Activated B cell treated with CpG ODN at 0.5 μM for 24 hours (primary cell): ENCODE data around the gene TNF. TPM values are rescaled to one million over a fixed set of nuclear protein-coding genes. Genes with fewer than 3 reads are reported as not detected.

Experiments
- ATAC-seq: fragments of 200-7000 bp; cut with Tn5 transposase; one replicate; pipeline ENCODE4 v1.10.0; 2021; ENCODE audit warnings: low read depth, mild to moderate bottlenecking, moderate library complexity
- CTCF ChIA-PET: fragments of 350-600 bp; sonication (Branson Sonifier 250); formaldehyde crosslinking; loops from one replicate; lab custom pipeline; 2021; ENCODE audit warnings: antibody characterized with exemption; lab: Charles Lee
- POLR2A ChIA-PET: fragments of 350-600 bp; sonication (Branson Sonifier 250); formaldehyde crosslinking; loops from one replicate; lab custom pipeline; 2021; ENCODE audit warnings: antibody characterized with exemption; lab: Charles Lee
- DNase-seq: peaks from one replicate; pipeline ENCODE4 v3.0.0; 2022
- H3K27ac Mint-ChIP-seq: one replicate; pipeline ENCODE4 v1.8.0; 2020; ENCODE audit warnings: mixed read lengths
- H3K27me3 Mint-ChIP-seq: one replicate; pipeline ENCODE4 v1.8.0; 2021; ENCODE audit warnings: mixed read lengths
- H3K36me3 Mint-ChIP-seq: one replicate; pipeline ENCODE4 v1.8.0; 2021; ENCODE audit warnings: low read depth, mixed read lengths
- H3K4me1 Mint-ChIP-seq: one replicate; pipeline ENCODE4 v1.8.0; 2021; ENCODE audit warnings: mixed read lengths
- H3K4me3 Mint-ChIP-seq: one replicate; pipeline ENCODE4 v1.8.0; 2020; ENCODE audit warnings: mild to moderate bottlenecking, mixed read lengths
- H3K9me3 Mint-ChIP-seq: one replicate; pipeline ENCODE4 v1.8.0; 2020; ENCODE audit warnings: mixed read lengths
- intact Hi-C: fragments of 100-400 bp; cut with micrococcal nuclease; formaldehyde crosslinking; loops from one replicate; pipeline ENCODE4 v1.15.1; 2024
- total RNA-seq: library from RNA; stranded (reverse); gene quantifications from 2 replicates; pipeline ENCODE4 v1.2.3, GENCODE V29; 2022
- TF ChIP-seq, protein P1 (sequence below): fragments of 200-600 bp; IDR thresholded peaks from one replicate; pipeline ENCODE4 v1.8.0; 2022; ENCODE audit warnings: antibody characterized with exemption, mild to moderate bottlenecking

TNF gene
- total RNA-seq, 1 donor from 2014 or later: 139 TPM

DNA sequence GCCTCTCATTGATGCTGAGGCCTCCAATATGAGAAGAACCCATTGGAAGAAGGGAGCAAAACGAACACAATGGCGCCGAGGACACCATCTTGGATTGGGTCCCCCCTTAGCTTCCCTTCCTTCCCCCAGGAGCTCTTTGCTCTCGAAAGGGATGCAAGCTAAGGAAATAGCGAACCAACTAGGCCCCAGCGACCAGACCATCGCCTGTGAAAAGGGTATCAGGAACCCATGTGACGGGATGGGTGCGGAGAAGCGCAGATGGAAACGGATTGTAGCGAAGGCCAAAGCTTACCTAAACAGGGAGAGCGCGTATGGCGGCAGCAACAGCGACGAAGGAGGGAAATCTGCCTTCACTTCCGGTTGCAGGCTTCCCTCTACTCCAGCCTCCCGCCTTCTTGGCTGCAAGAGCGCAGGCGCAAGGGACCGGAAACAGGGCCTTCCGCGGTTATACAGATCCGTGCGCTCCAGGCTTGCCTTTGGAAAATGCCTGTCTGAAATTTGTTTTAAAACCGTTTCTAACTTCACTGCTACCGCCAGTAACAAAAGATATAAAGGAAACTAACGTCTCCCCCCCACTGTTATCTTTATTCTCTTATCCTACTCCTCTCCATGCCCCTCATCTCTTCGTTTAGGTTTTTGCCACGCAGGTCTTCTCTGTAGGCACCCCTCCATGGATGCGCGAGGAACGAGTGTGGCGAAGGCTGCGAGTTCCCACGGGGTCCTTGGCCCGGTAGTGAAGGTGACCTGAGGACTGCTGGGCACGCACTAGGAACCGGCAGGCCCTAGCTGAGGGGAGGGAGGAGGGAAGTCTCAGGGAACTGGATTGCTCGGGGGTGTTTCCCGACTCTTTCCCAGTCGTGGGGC is 33.5 kb upstream of the TNF start, which contains the start of gene DDX39B:
DDX39B (minus strand) TSS at position 346 of the 864 bp plus-strand sequence. CDS start 1,471 bp downstream, outside the sequence.
- TF ChIP-seq, protein P1, sequence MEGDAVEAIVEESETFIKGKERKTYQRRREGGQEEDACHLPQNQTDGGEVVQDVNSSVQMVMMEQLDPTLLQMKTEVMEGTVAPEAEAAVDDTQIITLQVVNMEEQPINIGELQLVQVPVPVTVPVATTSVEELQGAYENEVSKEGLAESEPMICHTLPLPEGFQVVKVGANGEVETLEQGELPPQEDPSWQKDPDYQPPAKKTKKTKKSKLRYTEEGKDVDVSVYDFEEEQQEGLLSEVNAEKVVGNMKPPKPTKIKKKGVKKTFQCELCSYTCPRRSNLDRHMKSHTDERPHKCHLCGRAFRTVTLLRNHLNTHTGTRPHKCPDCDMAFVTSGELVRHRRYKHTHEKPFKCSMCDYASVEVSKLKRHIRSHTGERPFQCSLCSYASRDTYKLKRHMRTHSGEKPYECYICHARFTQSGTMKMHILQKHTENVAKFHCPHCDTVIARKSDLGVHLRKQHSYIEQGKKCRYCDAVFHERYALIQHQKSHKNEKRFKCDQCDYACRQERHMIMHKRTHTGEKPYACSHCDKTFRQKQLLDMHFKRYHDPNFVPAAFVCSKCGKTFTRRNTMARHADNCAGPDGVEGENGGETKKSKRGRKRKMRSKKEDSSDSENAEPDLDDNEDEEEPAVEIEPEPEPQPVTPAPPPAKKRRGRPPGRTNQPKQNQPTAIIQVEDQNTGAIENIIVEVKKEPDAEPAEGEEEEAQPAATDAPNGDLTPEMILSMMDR: no peak
- DNase-seq (peak; percentile 80), ATAC-seq (peak; percentile 77)
- H3K9me3 Mint-ChIP-seq: no peaks in the 10 kb centered on the region
- peaks cover 58% of the 10 kb centered on the region for H3K4me1 Mint-ChIP-seq
- CTCF ChIA-PET: interaction anchor here (0.9 to 25.8 kb wide), 7 partner anchors 9 to 321 kb away, joined by 3 to 773 read pairs (median 13); partner anchors contain the start of genes LST1, LTA, LTB and NCR3
- H3K27ac Mint-ChIP-seq: peak within 1 kb of the TSS; percentile 97
- POLR2A ChIA-PET: interaction anchor here (0.6 to 4.6 kb wide), 48 partner anchors 9 to 985 kb away, joined by 3 to 46 read pairs (median 6); partner anchors contain the start of genes ABHD16A, AIF1, BAG6 and C6orf47
- peaks cover 49% of the 10 kb centered on the region for H3K36me3 Mint-ChIP-seq
- intact Hi-C loops: loop anchor here (1.0 to 10.0 kb wide), 4 partner anchors 48 to 653 kb away; partner anchors contain the start of genes BAG6, GPSM3, PBX2 and PRRC2A
- peak within 1 kb of the TSS; percentile 98 for H3K4me3 Mint-ChIP-seq
- no peaks in the 10 kb centered on the region for H3K27me3 Mint-ChIP-seq

- intact Hi-C loops: loop anchor here (10.0 kb wide), 1 partner anchor 651 kb away; the partner anchor contains the start of genes GPSM3 and PBX2
- ChIA-PET CTCF (interaction anchor here (0.7 to 25.8 kb wide), 3 partner anchors 35 to 74 kb away, joined by 3 to 773 read pairs (median 611); partner anchors contain the start of genes LST1, LTA, LTB and NCR3), POLR2A (interaction anchor here (1.9 to 3.6 kb wide), 3 partner anchors 7 to 49 kb away, joined by 4 to 26 read pairs (median 13); partner anchors contain the start of genes LTB and NCR3)
- Mint-ChIP-seq H3K36me3 (peaks cover 41% of the 10 kb centered on the region), H3K27me3 (no peaks in the 10 kb centered on the region), H3K27ac (no peak overlapping the region), H3K9me3 (no peaks in the 10 kb centered on the region), H3K4me3 (no peak overlapping the region), H3K4me1 (peaks cover 65% of the 10 kb centered on the region)
- TF ChIP-seq, protein P1: no peak
- no peak for ATAC-seq
- DNase-seq: no peak
Observed at GRCh38 chr6:31543639-31544038, 31.7 kb upstream of the TNF start.

DNA sequence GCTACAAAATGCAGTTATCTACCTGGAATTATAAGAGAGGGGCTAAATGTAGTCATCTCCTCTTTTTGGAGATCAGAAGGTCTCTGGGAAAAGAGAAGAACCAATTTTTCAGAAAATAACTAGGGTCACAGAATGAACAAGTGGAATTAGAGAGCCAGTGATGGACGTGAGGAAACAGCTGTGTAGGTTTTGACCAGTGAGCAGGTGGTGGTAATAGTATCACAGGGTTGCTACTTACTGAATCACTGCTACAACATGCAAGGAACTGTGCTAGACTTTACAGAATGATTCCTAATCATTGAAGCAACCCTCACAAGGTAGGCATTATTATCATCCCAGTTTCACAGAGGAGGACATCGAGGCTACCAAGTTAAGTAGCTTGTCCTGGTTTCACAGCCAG is 30.7 kb upstream of the TNF start:
- H3K27ac Mint-ChIP-seq: no peak overlapping the region
- CTCF ChIA-PET: interaction anchor here (21.5 to 25.8 kb wide), 2 partner anchors 34 to 53 kb away, joined by 611 to 773 read pairs; partner anchors contain the start of genes LST1, LTA, LTB and NCR3
- peaks cover 34% of the 10 kb centered on the region for H3K36me3 Mint-ChIP-seq
- no peaks in the 10 kb centered on the region for H3K9me3 Mint-ChIP-seq
- H3K27me3 Mint-ChIP-seq: no peaks in the 10 kb centered on the region
- ATAC-seq (no peak), DNase-seq (no peak)
- TF ChIP-seq, protein P1: no peak
- intact Hi-C loops: loop anchor here (10.0 kb wide), 1 partner anchor 650 kb away; the partner anchor contains the start of genes GPSM3 and PBX2
- peak overlapping the region; percentile 21 for H3K4me3 Mint-ChIP-seq
- POLR2A ChIA-PET: interaction anchor here (8.7 kb wide), 1 partner anchor 52 kb away, joined by 234 read pairs; no protein-coding TSS in a partner anchor
- H3K4me1 Mint-ChIP-seq: peaks cover 62% of the 10 kb centered on the region

- Mint-ChIP-seq H3K9me3 (no peaks in the 10 kb centered on the region), H3K36me3 (peaks cover 29% of the 10 kb centered on the region), H3K27me3 (no peaks in the 10 kb centered on the region), H3K4me3 (no peak overlapping the region), H3K4me1 (peaks cover 60% of the 10 kb centered on the region), H3K27ac (no peak overlapping the region)
- DNase-seq (no peak), ATAC-seq (no peak)
- CTCF ChIA-PET: interaction anchor here (21.5 to 25.8 kb wide), 2 partner anchors 33 to 53 kb away, joined by 611 to 773 read pairs; partner anchors contain the start of genes LST1, LTA, LTB and NCR3
- TF ChIP-seq, protein P1: no peak
- POLR2A ChIA-PET: interaction anchor here (1.2 to 8.7 kb wide), 2 partner anchors 32 to 52 kb away, joined by 3 to 234 read pairs; no protein-coding TSS in a partner anchor
- intact Hi-C loops: loop anchor here (10.0 kb wide), 1 partner anchor 650 kb away; the partner anchor contains the start of genes GPSM3 and PBX2
Observed at GRCh38 chr6:31545291-31545690, 30.1 kb upstream of the TNF start.
